Keratinocyte (primary cell): ENCODE measurements around the gene AKR1B1. TPM values are rescaled to one million over a fixed set of nuclear protein-coding genes. Genes with fewer than 3 reads are reported as not detected.

Source experiments
- DNase-seq: peaks from one replicate; pipeline ENCODE4 v3.0.0-alpha.2; 2011; ENCODE audit warnings: low read depth, missing footprints, low spot score
- FAIRE-seq: peaks from 2 replicates; lab custom pipeline; 2011; peaks lifted over from hg19 to GRCh38; lab: Jason Lieb, UNC
- H2AFZ ChIP-seq: 2 replicates; pipeline ENCODE4 v1.6.0; 2012; ENCODE audit warnings: low read length, control low read depth, inconsistent platforms; ENCODE audit not compliant: control insufficient read depth
- H3K27ac ChIP-seq: 2 replicates; pipeline ENCODE4 v1.5.1; 2011; ENCODE audit warnings: low read length; ENCODE audit not compliant: control insufficient read depth, insufficient read depth
- H3K27me3 ChIP-seq: 3 replicates; pipeline ENCODE4 v1.6.0; 2011; ENCODE audit warnings: low read length; ENCODE audit not compliant: control insufficient read depth, insufficient read depth; ENCODE audit errors: extremely low read depth
- H3K36me3 ChIP-seq, 2 experiments: 2 replicates in 1 of 2; 3 replicates in 1 of 2; pipeline ENCODE4 v1.5.1; 2011; ENCODE audit warnings: low read length in 2 of 2, mild to moderate bottlenecking in 1 of 2; ENCODE audit not compliant: control insufficient read depth in 2 of 2, insufficient read depth in 2 of 2; ENCODE audit errors: extremely low read depth in 1 of 2
- H3K4me1 ChIP-seq: 3 replicates; pipeline ENCODE4 v1.5.1; 2011; ENCODE audit warnings: low read length; ENCODE audit not compliant: control insufficient read depth, insufficient read depth; ENCODE audit errors: extremely low read depth
- H3K4me2 ChIP-seq: 3 replicates; pipeline ENCODE4 v1.6.0; 2011; ENCODE audit warnings: low read depth, low read length; ENCODE audit not compliant: control insufficient read depth, insufficient read depth; ENCODE audit errors: extremely low read depth
- H3K4me3 ChIP-seq, 3 experiments: fragments of 200-600 bp in 1 of 3; sonication (generic) in 1 of 3; 2 replicates in 2 of 3; 3 replicates in 1 of 3; pipeline ENCODE4 v1.5.1; 2011 to 2016; ENCODE audit warnings: low read length in 3 of 3, mild to moderate bottlenecking in 3 of 3, control low read depth in 2 of 3, inconsistent platforms in 1 of 3, low read depth in 1 of 3, mixed read lengths in 1 of 3, mixed run types in 1 of 3, moderate library complexity in 1 of 3; ENCODE audit not compliant: control insufficient read depth in 2 of 3, insufficient read depth in 2 of 3; ENCODE audit errors: extremely low read depth in 1 of 3
- H3K79me2 ChIP-seq: 2 replicates; pipeline ENCODE4 v1.6.0; 2012; ENCODE audit warnings: low read length; ENCODE audit not compliant: control insufficient read depth, insufficient read depth
- H3K9ac ChIP-seq: 3 replicates; pipeline ENCODE4 v1.6.0; 2011; ENCODE audit warnings: low read length; ENCODE audit not compliant: control insufficient read depth, insufficient read depth; ENCODE audit errors: extremely low read depth
- H3K9me1 ChIP-seq: 3 replicates; pipeline ENCODE4 v1.6.0; 2011; ENCODE audit warnings: low read length; ENCODE audit not compliant: control insufficient read depth, insufficient read depth; ENCODE audit errors: extremely low read depth
- H3K9me3 ChIP-seq: 2 replicates; pipeline ENCODE4 v1.5.1; 2012; ENCODE audit warnings: low read depth, low read length; ENCODE audit not compliant: control insufficient read depth
- H4K20me1 ChIP-seq: 3 replicates; pipeline ENCODE4 v1.6.0; 2011; ENCODE audit warnings: low read length; ENCODE audit not compliant: control insufficient read depth, insufficient read depth; ENCODE audit errors: extremely low read depth
- EZH2 ChIP-seq: IDR thresholded peaks from one replicate; pipeline ENCODE4 v1.6.1; 2012; ENCODE audit warnings: inconsistent platforms, mild to moderate bottlenecking, low read length, moderate library complexity
- dilution Hi-C: fragments of 300-500 bp; cut with MboI; formaldehyde crosslinking; loops from one replicate; pipeline ENCODE4 v1.7.0; 2020; ENCODE audit warnings: low sequenced_read_pairs; ENCODE audit not compliant: extremely low pct_ligation_motif_present
- polyA plus RNA-seq, 5 experiments: library from polyadenylated mRNA; depleted of rRNA in 3 of 5; stranded (reverse) in 3 of 5; stranded (forward) in 1 of 5; unstranded in 1 of 5; fragments of >200 nt; gene quantifications; 1 replicate in 1 of 5; 2 replicates in 3 of 5; 3 replicates in 1 of 5; pipeline versions ENCODE4 v1.2.1 to v1.2.3, GENCODE V29; 2011 to 2012; ENCODE audit warnings: missing spikeins in 2 of 5, low read depth in 1 of 5, low replicate concordance in 1 of 5
- TF ChIP-seq, protein P1 (sequence below), 3 experiments: IDR thresholded peaks in 1 of 3; conservative IDR thresholded peaks in 1 of 3; optimal IDR thresholded peaks in 1 of 3; 2 replicates in 2 of 3; 3 replicates in 1 of 3; pipeline versions ENCODE3 to v1.5.1; 2011; ENCODE audit warnings: low read length in 3 of 3, mild to moderate bottlenecking in 3 of 3, moderate library complexity in 2 of 3, control low read depth in 1 of 3, inconsistent platforms in 1 of 3; ENCODE audit not compliant: insufficient read depth in 2 of 3; ENCODE audit errors: extremely low read depth in 1 of 3

Gene AKR1B1
- polyA plus RNA-seq, 1 donor (not counting 4 experiments of a cell fraction or from before 2014, with no cell fraction given) = 139 TPM

DNA sequence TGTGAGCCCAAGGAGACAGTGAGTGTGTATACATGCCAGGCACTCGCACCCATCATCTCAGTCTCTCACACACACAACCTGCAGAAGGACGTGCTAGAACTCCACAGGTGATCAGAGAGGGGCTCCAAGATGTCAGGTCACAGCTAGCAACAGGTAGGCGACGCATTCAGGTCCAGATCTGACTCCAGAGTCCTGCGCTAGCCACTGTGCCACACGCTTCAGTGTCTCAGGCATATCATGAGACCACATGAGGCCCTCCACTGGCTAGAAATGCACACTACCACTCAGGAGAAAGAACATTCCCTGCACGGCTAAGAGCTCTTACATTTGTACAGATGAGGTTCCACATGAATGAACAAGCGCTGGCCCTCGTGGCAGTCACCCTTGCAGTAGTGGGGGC, 11.5 kb downstream of the AKR1B1 start:
- TF ChIP-seq, protein P1, sequence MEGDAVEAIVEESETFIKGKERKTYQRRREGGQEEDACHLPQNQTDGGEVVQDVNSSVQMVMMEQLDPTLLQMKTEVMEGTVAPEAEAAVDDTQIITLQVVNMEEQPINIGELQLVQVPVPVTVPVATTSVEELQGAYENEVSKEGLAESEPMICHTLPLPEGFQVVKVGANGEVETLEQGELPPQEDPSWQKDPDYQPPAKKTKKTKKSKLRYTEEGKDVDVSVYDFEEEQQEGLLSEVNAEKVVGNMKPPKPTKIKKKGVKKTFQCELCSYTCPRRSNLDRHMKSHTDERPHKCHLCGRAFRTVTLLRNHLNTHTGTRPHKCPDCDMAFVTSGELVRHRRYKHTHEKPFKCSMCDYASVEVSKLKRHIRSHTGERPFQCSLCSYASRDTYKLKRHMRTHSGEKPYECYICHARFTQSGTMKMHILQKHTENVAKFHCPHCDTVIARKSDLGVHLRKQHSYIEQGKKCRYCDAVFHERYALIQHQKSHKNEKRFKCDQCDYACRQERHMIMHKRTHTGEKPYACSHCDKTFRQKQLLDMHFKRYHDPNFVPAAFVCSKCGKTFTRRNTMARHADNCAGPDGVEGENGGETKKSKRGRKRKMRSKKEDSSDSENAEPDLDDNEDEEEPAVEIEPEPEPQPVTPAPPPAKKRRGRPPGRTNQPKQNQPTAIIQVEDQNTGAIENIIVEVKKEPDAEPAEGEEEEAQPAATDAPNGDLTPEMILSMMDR (optimal IDR thresholded peaks at IDR 0.05 in 1 of 3, IDR thresholded peaks at IDR 0.05 in 1 of 3, conservative IDR thresholded peaks at IDR 0.05 in 1 of 3; ENCODE audit: extremely low read depth in 1 of 3, insufficient read depth in 2 of 3, low read length in 3 of 3) = no peak
- no peak for TF ChIP-seq EZH2
- H3K4me1 ChIP-seq = peaks cover 32% of the 10 kb centered on the region
- no peak for FAIRE-seq

DNA sequence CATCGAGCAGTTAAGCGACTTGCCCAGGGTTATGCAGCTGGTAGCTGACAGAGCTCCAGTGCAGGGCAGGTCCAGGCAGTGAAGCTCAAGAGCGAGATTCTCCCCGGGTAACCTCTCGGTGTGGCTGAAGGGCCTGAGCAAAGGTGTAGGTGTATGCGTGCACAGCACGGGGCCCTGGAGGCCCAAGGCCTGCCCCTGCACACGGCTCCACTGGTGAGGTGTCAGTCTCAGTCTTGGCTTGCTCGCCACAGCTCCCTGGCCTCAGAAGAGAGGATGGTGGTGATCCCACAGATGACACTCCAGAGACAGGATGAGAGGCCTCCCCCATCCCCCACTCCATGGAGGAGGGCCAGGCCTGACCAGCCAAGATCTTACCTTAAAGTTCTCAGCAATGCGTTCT, 12.0 kb downstream of the AKR1B1 start:
- no peaks in the 10 kb centered on the region for H4K20me1 ChIP-seq

More for the DNA sequence above, 11.5 kb downstream of the AKR1B1 start:
- Histone ChIP-seq H3K27me3 (no peaks in the 10 kb centered on the region), H3K79me2 (peaks cover 1% of the 10 kb centered on the region), H3K36me3 (peaks cover 26 to 46% of the 10 kb centered on the region in 2 experiments), H3K27ac (no peak overlapping the region), H2AFZ (no peak overlapping the region), H3K9me1 (no peaks in the 10 kb centered on the region), H3K4me2 (no peak overlapping the region), H3K9ac (no peak overlapping the region), H3K9me3 (no peaks in the 10 kb centered on the region), H3K4me3 (no peak overlapping the region), H4K20me1 (no peaks in the 10 kb centered on the region)
- dilution Hi-C loops = no loop called here
- no peak for DNase-seq

More for the DNA sequence above, 12.0 kb downstream of the AKR1B1 start:
- peaks cover 27 to 47% of the 10 kb centered on the region in 2 experiments for H3K36me3 ChIP-seq
- peaks cover 32% of the 10 kb centered on the region for H3K4me1 ChIP-seq
- H3K9me3 ChIP-seq = no peaks in the 10 kb centered on the region
- no peak overlapping the region for H3K9ac ChIP-seq
- no peak for DNase-seq
- no peak overlapping the region for H2AFZ ChIP-seq
- no peak overlapping the region for H3K4me3 ChIP-seq
- dilution Hi-C loops = no loop called here
- no peak for TF ChIP-seq EZH2
- TF ChIP-seq, protein P1 (optimal IDR thresholded peaks at IDR 0.05 in 1 of 3, IDR thresholded peaks at IDR 0.05 in 1 of 3, conservative IDR thresholded peaks at IDR 0.05 in 1 of 3; ENCODE audit: extremely low read depth in 1 of 3, insufficient read depth in 2 of 3, low read length in 3 of 3) = no peak
- FAIRE-seq = no peak
- H3K79me2 ChIP-seq = no peaks in the 10 kb centered on the region
- H3K4me2 ChIP-seq = no peak overlapping the region
- no peaks in the 10 kb centered on the region for H3K27me3 ChIP-seq
- H3K9me1 ChIP-seq = no peaks in the 10 kb centered on the region
- H3K27ac ChIP-seq = no peak overlapping the region
